H1 (cell line): ENCODE results near the gene RBM20. TPM values are rescaled to one million over a fixed set of nuclear protein-coding genes. Genes with fewer than 3 reads are reported as not detected.

Source experiments
- CTCF ChIA-PET: fragments of 300-600 bp; sonication (Branson Sonifier 250); formaldehyde crosslinking; loops from one replicate; lab custom pipeline; 2021; ENCODE audit not compliant: partially characterized antibody; lab: Charles Lee
- POLR2A ChIA-PET: fragments of 300-600 bp; sonication (Branson Sonifier 250); formaldehyde crosslinking; loops from one replicate; lab custom pipeline; 2021; ENCODE audit warnings: inconsistent platforms; ENCODE audit not compliant: partially characterized antibody; lab: Charles Lee
- DNase-seq, 2 experiments: peaks; one replicate each; pipeline versions ENCODE4 v3.0.0 to v3.0.0-alpha.2; 2010 to 2022; ENCODE audit warnings: low spot score in 2 of 2, low read depth in 1 of 2, mixed read lengths in 1 of 2
- FAIRE-seq: peaks from 2 replicates; lab custom pipeline; 2011; peaks lifted over from hg19 to GRCh38; lab: Jason Lieb, UNC
- H2AFZ ChIP-seq: 2 replicates; pipeline ENCODE4 v1.8.1; 2012; ENCODE audit warnings: low read length, inconsistent platforms
- H2AK5ac ChIP-seq: 2 replicates; pipeline ENCODE4 v1.6.1; 2013; ENCODE audit warnings: low read depth, low read length
- H2BK120ac ChIP-seq: replicated peaks from 2 replicates; pipeline ENCODE3; 2013; ENCODE audit warnings: low read depth, low read length, inconsistent platforms
- H2BK12ac ChIP-seq: 2 replicates; pipeline ENCODE4 v1.6.1; 2013; ENCODE audit warnings: low read depth, low read length
- H2BK15ac ChIP-seq: 2 replicates; pipeline ENCODE4 v1.6.1; 2013; ENCODE audit warnings: low read length
- H2BK20ac ChIP-seq: 2 replicates; pipeline ENCODE4 v1.6.1; 2013; ENCODE audit warnings: low read length
- H2BK5ac ChIP-seq: 2 replicates; pipeline ENCODE4 v1.6.1; 2013; ENCODE audit warnings: low read depth, low read length
- H3K14ac ChIP-seq: 2 replicates; pipeline ENCODE4 v1.6.1; 2013; ENCODE audit warnings: inconsistent platforms; ENCODE audit not compliant: insufficient read length
- H3K18ac ChIP-seq: 2 replicates; pipeline ENCODE4 v1.6.1; 2013; ENCODE audit warnings: low read length; ENCODE audit errors: extremely low read depth
- H3K23ac ChIP-seq: 2 replicates; pipeline ENCODE4 v1.6.1; 2013; ENCODE audit warnings: inconsistent platforms; ENCODE audit not compliant: insufficient read length
- H3K23me2 ChIP-seq: 2 replicates; pipeline ENCODE4 v1.6.1; 2013; ENCODE audit warnings: low read depth, low read length
- H3K27ac ChIP-seq: 2 replicates; pipeline ENCODE4 v1.6.1; 2011; ENCODE audit warnings: low read depth, low read length, inconsistent platforms
- H3K27me3 ChIP-seq, 4 experiments: replicated peaks in 1 of 4; 1 replicate in 1 of 4; 2 replicates in 3 of 4; pipeline versions ENCODE4 v1.6.1 to v1.8.1; 2011 to 2013; ENCODE audit warnings: low read length in 3 of 4, mild to moderate bottlenecking in 3 of 4, inconsistent platforms in 2 of 4, mixed read lengths in 2 of 4, moderate library complexity in 1 of 4; ENCODE audit not compliant: control insufficient read depth in 3 of 4, insufficient read depth in 3 of 4; ENCODE audit errors: extremely low read depth in 1 of 4
- H3K36me3 ChIP-seq, 4 experiments: 2 replicates each; pipeline versions ENCODE4 v1.6.1 to v1.8.1; 2011 to 2013; ENCODE audit warnings: mild to moderate bottlenecking in 4 of 4, low read length in 3 of 4, moderate library complexity in 2 of 4, control low read depth in 1 of 4, inconsistent platforms in 1 of 4; ENCODE audit not compliant: insufficient read depth in 4 of 4, control insufficient read depth in 2 of 4
- H3K4ac ChIP-seq: replicated peaks from 2 replicates; pipeline ENCODE3; 2013; ENCODE audit warnings: low read length, low read depth, mixed read lengths, inconsistent platforms; ENCODE audit not compliant: insufficient read length
- H3K4me1 ChIP-seq, 4 experiments: replicated peaks in 1 of 4; 1 replicate in 1 of 4; 2 replicates in 3 of 4; pipeline versions ENCODE4 v1.6.1 to v1.8.1; 2011 to 2013; ENCODE audit warnings: low read length in 3 of 4, inconsistent platforms in 2 of 4, mixed read lengths in 1 of 4; ENCODE audit not compliant: insufficient read depth in 4 of 4, control insufficient read depth in 3 of 4
- H3K4me2 ChIP-seq, 2 experiments: 2 replicates each; pipeline versions ENCODE4 v1.6.1 to v1.8.1; 2011 to 2013; ENCODE audit warnings: low read depth in 2 of 2, low read length in 2 of 2, control low read depth in 1 of 2, inconsistent platforms in 1 of 2, mild to moderate bottlenecking in 1 of 2; ENCODE audit not compliant: insufficient read depth in 1 of 2
- H3K4me3 ChIP-seq, 4 experiments: fragments of 200-600, 300-600 bp in 1 of 4; sonication (generic), shearing (Covaris generic), sonication (Bioruptor Twin) in 1 of 4; 2 replicates each; pipeline versions ENCODE4 v1.5.1 to v1.8.1; 2011 to 2016; ENCODE audit warnings: low read length in 4 of 4, low read depth in 3 of 4, control low read depth in 2 of 4, inconsistent platforms in 2 of 4, mild to moderate bottlenecking in 2 of 4, mixed read lengths in 1 of 4, moderate library complexity in 1 of 4; ENCODE audit not compliant: insufficient read depth in 2 of 4; ENCODE audit errors: extremely low read depth in 1 of 4
- H3K56ac ChIP-seq: replicated peaks from 2 replicates; pipeline ENCODE3; 2013; ENCODE audit warnings: low read depth, mild to moderate bottlenecking, mixed read lengths, low read length, inconsistent platforms; ENCODE audit not compliant: insufficient read length
- H3K79me1 ChIP-seq: 2 replicates; pipeline ENCODE4 v1.6.1; 2013; ENCODE audit warnings: low read depth, low read length, control low read depth
- H3K79me2 ChIP-seq, 2 experiments: 2 replicates each; pipeline versions ENCODE4 v1.6.1 to v1.8.1; 2012 to 2013; ENCODE audit warnings: low read length in 2 of 2, mild to moderate bottlenecking in 2 of 2, inconsistent platforms in 1 of 2; ENCODE audit not compliant: insufficient read depth in 2 of 2, control insufficient read depth in 1 of 2
- H3K9ac ChIP-seq, 4 experiments: replicated peaks in 1 of 4; 1 replicate in 1 of 4; 2 replicates in 3 of 4; pipeline versions ENCODE4 v1.6.1 to v1.8.1; 2011 to 2013; ENCODE audit warnings: low read depth in 3 of 4, low read length in 3 of 4, control low read depth in 2 of 4, mild to moderate bottlenecking in 2 of 4, moderate library complexity in 2 of 4, inconsistent platforms in 1 of 4; ENCODE audit errors: extremely low read depth in 1 of 4
- H3K9me3 ChIP-seq, 2 experiments: 2 replicates each; pipeline versions ENCODE4 v1.6.1 to v1.8.1; 2012 to 2013; ENCODE audit warnings: mild to moderate bottlenecking in 2 of 2, moderate library complexity in 2 of 2, control low read depth in 1 of 2, inconsistent platforms in 1 of 2, low read depth in 1 of 2, low read length in 1 of 2, mixed read lengths in 1 of 2; ENCODE audit not compliant: insufficient read depth in 2 of 2
- H4K20me1 ChIP-seq, 2 experiments: replicated peaks in 1 of 2; 2 replicates each; pipeline versions ENCODE3 to v1.8.1; 2011 to 2013; ENCODE audit warnings: inconsistent platforms in 2 of 2, low read length in 2 of 2, mild to moderate bottlenecking in 1 of 2; ENCODE audit not compliant: insufficient read depth in 2 of 2, control insufficient read depth in 1 of 2
- H4K5ac ChIP-seq: 2 replicates; pipeline ENCODE4 v1.6.1; 2013; ENCODE audit warnings: low read length, low read depth, mixed read lengths, inconsistent platforms; ENCODE audit not compliant: insufficient read length
- H4K8ac ChIP-seq: 2 replicates; pipeline ENCODE4 v1.8.0; 2013; ENCODE audit warnings: mild to moderate bottlenecking, moderate library complexity, low read length, inconsistent platforms; ENCODE audit not compliant: insufficient read depth; ENCODE audit errors: extremely low read depth
- H4K91ac ChIP-seq: replicated peaks from 2 replicates; pipeline ENCODE3; 2013; ENCODE audit warnings: low read length, mixed read lengths, inconsistent platforms; ENCODE audit not compliant: insufficient read length
- BRCA1 ChIP-seq: IDR thresholded peaks from 2 replicates; pipeline ENCODE4 v1.6.1; 2012; ENCODE audit warnings: low read depth, low read length, improper control_type of control experiment
- CEBPB ChIP-seq: IDR thresholded peaks from 2 replicates; pipeline ENCODE4 v1.6.1; 2012; ENCODE audit warnings: low read depth, low read length
- GABPA ChIP-seq: IDR thresholded peaks from 2 replicates; pipeline ENCODE4 v1.6.1; 2011; ENCODE audit warnings: mild to moderate bottlenecking, low read length, moderate library complexity, borderline replicate concordance; ENCODE audit not compliant: insufficient read depth
- POLR2AphosphoS5 ChIP-seq: IDR thresholded peaks from 2 replicates; pipeline ENCODE4 v1.6.1; 2011; ENCODE audit warnings: low read depth, low read length
- RAD21 ChIP-seq, 2 experiments: IDR thresholded peaks in 1 of 2; conservative IDR thresholded peaks in 1 of 2; 2 replicates each; pipeline ENCODE4 v1.6.1; 2011; ENCODE audit warnings: low read depth in 2 of 2, low read length in 2 of 2, improper control_type of control experiment in 1 of 2, inconsistent platforms in 1 of 2, mild to moderate bottlenecking in 1 of 2, moderate library complexity in 1 of 2
- RNF2 ChIP-seq: fragments of 200-900, 300-1000 bp; sonication (generic); IDR thresholded peaks from 2 replicates; pipeline ENCODE4 v1.7.1; 2016; ENCODE audit warnings: borderline replicate concordance, low read depth, mild to moderate bottlenecking, antibody characterized with exemption, low read length; ENCODE audit not compliant: poor library complexity, severe bottlenecking; ENCODE audit errors: missing control alignments
- SIRT6 ChIP-seq: IDR thresholded peaks from one replicate; pipeline ENCODE4 v1.7.1; 2012; ENCODE audit warnings: low read length, inconsistent platforms
- SP1 ChIP-seq: IDR thresholded peaks from 2 replicates; pipeline ENCODE4 v1.6.1; 2011; ENCODE audit warnings: low read depth, low read length
- SP2 ChIP-seq: IDR thresholded peaks from 2 replicates; pipeline ENCODE4 v1.6.1; 2012; ENCODE audit warnings: mild to moderate bottlenecking, low read length, inconsistent platforms
- SRF ChIP-seq: IDR thresholded peaks from 2 replicates; pipeline ENCODE4 v1.6.1; 2011; ENCODE audit warnings: mild to moderate bottlenecking, low read depth, low read length, moderate library complexity
- TCF12 ChIP-seq: IDR thresholded peaks from 2 replicates; pipeline ENCODE4 v1.6.1; 2011; ENCODE audit warnings: low read depth, mild to moderate bottlenecking, low read length
- WGBS, 2 experiments: shearing (Covaris generic) in 1 of 2; methylation state at CpG; one replicate each; pipeline versions ENCODE4 v1.1.6 to v1.1.7; 2013 to 2015; ENCODE audit warnings: low lambda C conversion rate in 2 of 2, mixed read lengths in 2 of 2, inconsistent platforms in 1 of 2, low coverage in 1 of 2, missing lambda C conversion rate in 1 of 2; ENCODE audit not compliant: insufficient replicate concordance in 2 of 2, insufficient coverage in 1 of 2, insufficient read length in 1 of 2; ENCODE audit errors: extremely low coverage in 1 of 2, missing lambda C conversion rate in 1 of 2; 5-methylcytosine and 5-hydroxymethylcytosine counted together
- polyA plus RNA-seq, 7 experiments: library from polyadenylated mRNA; depleted of rRNA in 3 of 7; stranded (reverse) in 5 of 7; unstranded in 2 of 7; fragments of >200 nt in 5 of 7; fragments of 200-250 nt in 2 of 7; gene quantifications; 1 replicate in 5 of 7; 2 replicates in 1 of 7; 4 replicates in 1 of 7; pipeline versions ENCODE4 v1.2.1 to v1.2.3, GENCODE V29; 2011 to 2013; ENCODE audit warnings: missing spikeins in 2 of 7, mixed read lengths in 2 of 7
- total RNA-seq: library from RNA; stranded (reverse); fragmentation: NEBNext Ultra II Directional; extraction: Animal tissue kit (Norgen Biotek cat#: 25700); gene quantifications from 2 replicates; pipeline ENCODE4 v1.2.1, GENCODE V29; 2021

Gene RBM20
- total and polyA plus RNA-seq, 2 of the 8 experiments (the other 6 are each of a cell fraction or from before 2014, with no cell fraction given), result 0.05 to 0.63 TPM

GRCh38 chr10:110887560-110887959 is 243.4 kb downstream of the RBM20 start:
- H3K4ac ChIP-seq, result no peak overlapping the region
- no peak overlapping the region for H3K56ac ChIP-seq
- no peaks in the 10 kb centered on the region for H3K9me3 ChIP-seq
- no peak overlapping the region for H3K27ac ChIP-seq
- CTCF ChIA-PET, result interaction anchor here (0.9 to 2.4 kb wide), 3 partner anchors 30 to 142 kb away, joined by 3 to 14 read pairs (median 4); no protein-coding TSS in a partner anchor
- H2AK5ac ChIP-seq, result no peak overlapping the region
- H3K14ac ChIP-seq, result no peak overlapping the region
- no peak overlapping the region for H4K91ac ChIP-seq
- peaks cover 0 to 26% (median 2%) of the 10 kb centered on the region in 4 experiments; a peak in 1 of 8 replicates for H3K36me3 ChIP-seq
- H3K18ac ChIP-seq, result no peak overlapping the region
- no peaks in the 10 kb centered on the region for H3K23me2 ChIP-seq
- no peak overlapping the region for H2AFZ ChIP-seq
- H2BK20ac ChIP-seq, result no peak overlapping the region
- POLR2A ChIA-PET, result no interaction called here
- peaks cover 0 to 1% (median 0%) of the 10 kb centered on the region in 4 experiments; a peak in 1 of 7 replicates for H3K27me3 ChIP-seq
- H3K4me1 ChIP-seq, result no peaks in the 10 kb centered on the region
- no peak overlapping the region for H2BK5ac ChIP-seq
- no peak overlapping the region for H2BK120ac ChIP-seq
- no peak overlapping the region for H4K5ac ChIP-seq
- no peak overlapping the region for H3K9ac ChIP-seq
- 83% methylated on average over 1 of the region's 1 CpG; no CpG with 5 or more reads in 1 of the 2 experiments for WGBS, 2 experiments
- FAIRE-seq (no peak), DNase-seq (no peak)
- H3K79me2 ChIP-seq, result no peaks in the 10 kb centered on the region
- H4K20me1 ChIP-seq, result peaks cover 0 to 2% of the 10 kb centered on the region in 2 experiments
- H3K4me2 ChIP-seq, result no peak overlapping the region
- no peak overlapping the region for H4K8ac ChIP-seq
- no peak overlapping the region for H3K23ac ChIP-seq
- H3K79me1 ChIP-seq, result no peaks in the 10 kb centered on the region
- no peak for TF ChIP-seq SP2
- no peak for TF ChIP-seq RNF2
- no peak for TF ChIP-seq GABPA
- no peak for TF ChIP-seq CEBPB
- no peak for TF ChIP-seq RAD21 (IDR thresholded peaks at IDR 0.05 in 1 of 2, conservative IDR thresholded peaks at IDR 0.05 in 1 of 2; ENCODE audit: low read depth in 2 of 2, low read length in 2 of 2)
- TF ChIP-seq SRF, result no peak
- no peak for TF ChIP-seq TCF12
- no peak for TF ChIP-seq SIRT6
- TF ChIP-seq POLR2AphosphoS5, result no peak
- no peak for TF ChIP-seq BRCA1
- TF ChIP-seq SP1, result no peak
- no peak overlapping the region for H2BK12ac ChIP-seq
- no peak overlapping the region for H2BK15ac ChIP-seq
- H3K4me3 ChIP-seq, result no peak overlapping the region
